Fibroblast of lung (primary cell): Measurements from ENCODE around the gene ACOT6. TPM values are rescaled to one million over a fixed set of nuclear protein-coding genes. Genes with fewer than 3 reads are reported as not detected.

Experiments
- DNase-seq, 2 donors: peaks; one replicate each; pipeline versions ENCODE4 v3.0.0 to v3.0.0-alpha.2; 2010; ENCODE audit warnings: low read depth in 2 of 2
- H2AFZ ChIP-seq: 2 replicates; pipeline ENCODE4 v1.5.1; 2012; ENCODE audit warnings: low read length, control low read depth, inconsistent platforms
- H3K27ac ChIP-seq: 2 replicates; pipeline ENCODE4 v1.5.1; 2011; ENCODE audit warnings: low read length, control low read depth; ENCODE audit not compliant: insufficient read depth
- H3K27me3 ChIP-seq: 2 replicates; pipeline ENCODE4 v1.5.1; 2011; ENCODE audit warnings: mild to moderate bottlenecking, low read length; ENCODE audit not compliant: control insufficient read depth, insufficient read depth
- H3K36me3 ChIP-seq: 2 replicates; pipeline ENCODE4 v1.5.1; 2011; ENCODE audit warnings: low read length; ENCODE audit not compliant: control insufficient read depth, insufficient read depth
- H3K4me1 ChIP-seq: 2 replicates; pipeline ENCODE4 v1.5.1; 2011; ENCODE audit warnings: low read length; ENCODE audit not compliant: control insufficient read depth, insufficient read depth; ENCODE audit errors: extremely low read depth
- H3K4me2 ChIP-seq: 2 replicates; pipeline ENCODE4 v1.5.1; 2011; ENCODE audit warnings: low read length, control low read depth; ENCODE audit not compliant: insufficient read depth; ENCODE audit errors: extremely low read depth
- H3K4me3 ChIP-seq, 4 experiments: fragments of 200-600 bp in 1 of 4; sonication (generic) in 1 of 4; replicated peaks in 1 of 4; 2 replicates each; pipeline ENCODE4 v1.5.1; 2011 to 2016; ENCODE audit warnings: low read length in 4 of 4, low read depth in 3 of 4, mild to moderate bottlenecking in 3 of 4, control low read depth in 2 of 4, inconsistent platforms in 1 of 4, mixed read lengths in 1 of 4; ENCODE audit not compliant: insufficient read depth in 1 of 4; ENCODE audit errors: control extremely low read depth in 1 of 4
- H3K79me2 ChIP-seq: 2 replicates; pipeline ENCODE4 v1.5.1; 2012; ENCODE audit warnings: mild to moderate bottlenecking, low read length, inconsistent platforms; ENCODE audit not compliant: control insufficient read depth, insufficient read depth
- H3K9ac ChIP-seq: 2 replicates; pipeline ENCODE4 v1.5.1; 2011; ENCODE audit warnings: mild to moderate bottlenecking, low read length, control low read depth; ENCODE audit not compliant: insufficient read depth
- H3K9me3 ChIP-seq: 2 replicates; pipeline ENCODE4 v1.5.1; 2012; ENCODE audit warnings: low read depth, low read length; ENCODE audit not compliant: control insufficient read depth, insufficient read depth
- H4K20me1 ChIP-seq: 2 replicates; pipeline ENCODE4 v1.5.1; 2011; ENCODE audit warnings: low read length; ENCODE audit not compliant: control insufficient read depth, insufficient read depth; ENCODE audit errors: extremely low read depth
- EZH2 ChIP-seq: IDR thresholded peaks from 2 replicates; pipeline ENCODE4 v1.5.1; 2012; ENCODE audit warnings: low read length, control low read depth, mild to moderate bottlenecking; ENCODE audit errors: missing control alignments
- polyA plus RNA-seq, 2 donors: library from polyadenylated mRNA; depleted of rRNA in 1 of 2; stranded (reverse) in 1 of 2; unstranded in 1 of 2; fragments of >200 nt; gene quantifications; 2 replicates each; pipeline ENCODE4 v1.2.1, GENCODE V29; 2011 to 2012; ENCODE audit warnings: missing spikeins in 1 of 2
- total RNA-seq: library from RNA; depleted of rRNA; stranded (reverse); fragments of >200 nt; gene quantifications from 2 replicates; pipeline ENCODE4 v1.2.1, GENCODE V29; 2014
- TF ChIP-seq, protein P1 (sequence below), 2 donors: IDR thresholded peaks in 1 of 2; conservative IDR thresholded peaks in 1 of 2; 1 replicate in 1 of 2; 2 replicates in 1 of 2; pipeline ENCODE4 v1.5.1; 2011 to 2012; ENCODE audit warnings: low read length in 2 of 2, control low read depth in 1 of 2, inconsistent platforms in 1 of 2, low read depth in 1 of 2, mild to moderate bottlenecking in 1 of 2

The ACOT6 gene
- total and polyA plus RNA-seq, 2 donors (not counting 1 experiment from before 2014, with no cell fraction given): not detected

DNA sequence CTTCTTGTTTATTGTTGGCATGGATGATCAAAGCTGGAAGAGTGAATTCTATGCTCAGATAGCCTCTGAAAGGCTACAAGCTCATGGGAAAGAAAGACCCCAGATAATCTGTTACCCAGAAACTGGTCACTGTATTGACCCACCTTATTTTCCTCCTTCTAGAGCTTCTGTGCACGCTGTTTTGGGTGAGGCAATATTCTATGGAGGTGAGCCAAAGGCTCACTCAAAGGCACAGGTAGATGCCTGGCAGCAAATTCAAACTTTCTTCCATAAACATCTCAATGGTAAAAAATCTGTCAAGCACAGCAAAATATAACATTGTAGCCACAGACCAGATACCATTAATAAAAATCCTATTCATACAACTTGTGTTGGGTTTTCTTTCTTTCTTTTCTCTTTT, 7.2 kb downstream of the ACOT6 start:
- H3K27me3 ChIP-seq: no peaks in the 10 kb centered on the region

DNA sequence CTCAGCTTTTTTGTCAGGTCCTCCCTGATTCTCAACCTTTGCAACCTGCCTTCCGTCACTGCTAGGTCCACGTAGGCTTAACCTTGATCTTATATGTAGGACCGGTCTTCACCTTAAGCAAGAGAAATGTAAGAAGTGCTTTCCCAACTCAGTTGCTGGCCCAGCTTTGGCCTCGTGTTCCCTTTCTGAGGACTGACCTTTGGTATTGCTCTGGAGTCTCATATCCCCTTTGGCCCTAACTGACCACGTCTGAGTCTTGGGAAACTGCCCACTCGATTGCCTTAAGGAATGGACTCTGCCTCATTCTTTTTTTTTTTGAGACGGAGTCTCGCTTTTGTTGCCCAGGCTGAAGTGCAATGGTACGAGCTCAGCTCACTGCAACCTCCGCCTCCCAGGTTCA, 8.0 kb downstream of the ACOT6 start:
- Histone ChIP-seq H3K4me1 (no peaks in the 10 kb centered on the region), H3K27me3 (no peaks in the 10 kb centered on the region), H3K27ac (no peak overlapping the region), H3K79me2 (no peaks in the 10 kb centered on the region), H4K20me1 (no peaks in the 10 kb centered on the region), H3K36me3 (no peaks in the 10 kb centered on the region), H3K4me3 (no peak overlapping the region), H3K9ac (no peak overlapping the region), H3K9me3 (no peaks in the 10 kb centered on the region), H2AFZ (no peak overlapping the region), H3K4me2 (no peak overlapping the region)
- no peak for TF ChIP-seq EZH2
- TF ChIP-seq, protein P1, sequence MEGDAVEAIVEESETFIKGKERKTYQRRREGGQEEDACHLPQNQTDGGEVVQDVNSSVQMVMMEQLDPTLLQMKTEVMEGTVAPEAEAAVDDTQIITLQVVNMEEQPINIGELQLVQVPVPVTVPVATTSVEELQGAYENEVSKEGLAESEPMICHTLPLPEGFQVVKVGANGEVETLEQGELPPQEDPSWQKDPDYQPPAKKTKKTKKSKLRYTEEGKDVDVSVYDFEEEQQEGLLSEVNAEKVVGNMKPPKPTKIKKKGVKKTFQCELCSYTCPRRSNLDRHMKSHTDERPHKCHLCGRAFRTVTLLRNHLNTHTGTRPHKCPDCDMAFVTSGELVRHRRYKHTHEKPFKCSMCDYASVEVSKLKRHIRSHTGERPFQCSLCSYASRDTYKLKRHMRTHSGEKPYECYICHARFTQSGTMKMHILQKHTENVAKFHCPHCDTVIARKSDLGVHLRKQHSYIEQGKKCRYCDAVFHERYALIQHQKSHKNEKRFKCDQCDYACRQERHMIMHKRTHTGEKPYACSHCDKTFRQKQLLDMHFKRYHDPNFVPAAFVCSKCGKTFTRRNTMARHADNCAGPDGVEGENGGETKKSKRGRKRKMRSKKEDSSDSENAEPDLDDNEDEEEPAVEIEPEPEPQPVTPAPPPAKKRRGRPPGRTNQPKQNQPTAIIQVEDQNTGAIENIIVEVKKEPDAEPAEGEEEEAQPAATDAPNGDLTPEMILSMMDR (conservative IDR thresholded peaks at IDR 0.05 in 1 of 2, IDR thresholded peaks at IDR 0.05 in 1 of 2; ENCODE audit: low read depth in 1 of 2, low read length in 2 of 2): no peak
- DNase-seq: no peak

More for the DNA sequence above, 7.2 kb downstream of the ACOT6 start:
- Histone ChIP-seq H3K9ac (no peak overlapping the region), H4K20me1 (no peaks in the 10 kb centered on the region), H3K36me3 (no peaks in the 10 kb centered on the region), H3K4me1 (no peaks in the 10 kb centered on the region), H3K9me3 (no peaks in the 10 kb centered on the region), H3K79me2 (no peaks in the 10 kb centered on the region), H3K4me3 (no peak overlapping the region), H2AFZ (no peak overlapping the region), H3K4me2 (no peak overlapping the region), H3K27ac (no peak overlapping the region)
- TF ChIP-seq EZH2: no peak
- TF ChIP-seq, protein P1 (conservative IDR thresholded peaks at IDR 0.05 in 1 of 2, IDR thresholded peaks at IDR 0.05 in 1 of 2; ENCODE audit: low read depth in 1 of 2, low read length in 2 of 2): no peak
- DNase-seq: no peak

DNA sequence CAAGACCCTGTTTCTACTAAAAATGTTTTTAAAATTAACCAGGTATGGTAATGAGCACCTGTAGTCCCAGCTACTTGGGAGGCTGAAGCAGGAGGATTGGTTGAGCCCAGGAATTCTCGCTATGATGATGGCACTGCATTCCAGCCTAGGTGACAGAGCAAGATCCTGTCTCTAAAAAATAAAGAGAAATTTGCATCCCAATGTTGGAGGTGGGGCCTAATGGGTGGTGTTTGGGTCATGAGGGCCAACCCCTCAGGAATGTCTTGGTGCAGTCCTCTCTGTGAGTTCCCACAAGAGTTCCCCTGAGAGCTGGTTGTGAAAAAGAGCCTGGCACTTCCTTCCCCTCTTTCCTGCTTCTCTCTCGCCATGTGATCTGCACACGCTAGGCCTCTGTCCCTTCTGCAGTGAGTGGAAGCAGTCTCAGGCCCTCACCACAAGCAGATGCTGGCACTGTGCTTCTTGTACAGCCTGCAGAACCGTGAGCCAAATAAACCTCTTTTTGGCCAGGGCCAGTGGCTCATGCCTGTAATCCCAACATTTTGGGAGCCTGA, 11.3 kb downstream of the ACOT6 start:
- no peaks in the 10 kb centered on the region for H3K27me3 ChIP-seq
- H3K4me3 ChIP-seq: no peak overlapping the region
- TF ChIP-seq EZH2: no peak
- TF ChIP-seq, protein P1 (conservative IDR thresholded peaks at IDR 0.05 in 1 of 2, IDR thresholded peaks at IDR 0.05 in 1 of 2; ENCODE audit: low read depth in 1 of 2, low read length in 2 of 2): no peak
- no peaks in the 10 kb centered on the region for H3K79me2 ChIP-seq
- no peaks in the 10 kb centered on the region for H3K9me3 ChIP-seq
- H3K4me2 ChIP-seq: no peak overlapping the region
- H3K27ac ChIP-seq: no peak overlapping the region
- no peaks in the 10 kb centered on the region for H4K20me1 ChIP-seq
- H3K4me1 ChIP-seq: no peaks in the 10 kb centered on the region
- H3K9ac ChIP-seq: no peak overlapping the region
- no peak overlapping the region for H2AFZ ChIP-seq
- DNase-seq: no peak
- no peaks in the 10 kb centered on the region for H3K36me3 ChIP-seq
